ENCODE measurements around the gene AFP.

AFP gene

DNA sequence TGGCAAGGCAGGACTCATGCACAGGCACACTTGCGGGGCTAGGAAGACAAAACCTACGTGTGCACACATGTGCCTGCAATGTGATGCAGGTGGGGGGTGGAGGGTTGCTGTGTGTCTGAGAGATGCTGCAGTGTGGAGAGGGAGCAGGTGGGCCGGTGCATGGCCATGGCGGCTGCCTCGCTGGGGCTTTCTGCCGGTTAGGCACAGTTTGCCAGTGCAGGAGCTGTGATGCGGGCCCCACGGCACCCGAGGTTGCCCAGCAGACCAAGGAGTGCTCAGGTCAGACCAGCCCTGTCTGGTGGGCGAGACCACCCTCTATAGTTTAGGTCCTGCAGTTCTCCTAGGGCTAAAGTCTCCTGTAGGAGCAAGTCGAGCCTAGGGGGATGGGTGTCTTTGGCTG, 41.2 kb downstream of the AFP start:
- FAIRE-seq, result no peak

DNA sequence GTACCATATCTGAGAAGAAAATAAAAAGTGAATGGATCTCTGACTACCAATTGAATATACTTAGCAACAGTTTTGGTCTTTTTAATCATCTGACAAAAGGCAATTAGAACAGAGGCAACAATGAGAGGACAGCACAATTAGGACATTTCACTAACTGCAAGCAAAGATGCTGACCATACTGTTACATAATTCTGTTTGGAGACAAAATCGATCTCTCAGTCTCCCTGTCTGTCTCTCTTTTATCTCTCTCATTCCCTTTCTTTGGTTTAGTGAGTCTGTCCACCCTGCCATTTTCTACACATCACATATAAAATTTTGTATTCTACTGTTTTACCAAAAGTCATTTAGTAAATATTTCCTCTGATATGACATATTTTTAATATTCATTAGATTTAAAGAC, 43.3 kb downstream of the AFP start:
- DNase-seq (ENCODE audit: insufficient read length, low spot score), result no peak
- no peak for FAIRE-seq

More for the DNA sequence above, 41.2 kb downstream of the AFP start:
- TF ChIP-seq POLR2AphosphoS5 (IDR thresholded peaks at IDR 0.05; ENCODE audit: low read depth, low read length) (no peak), SPI1 (IDR thresholded peaks at IDR 0.05; ENCODE audit: low read depth, low read length) (no peak), TAF1 (IDR thresholded peaks at IDR 0.05; ENCODE audit: low read depth, low read length) (no peak), POLR2A (IDR thresholded peaks at IDR 0.05; ENCODE audit: low read depth, low read length) (no peak), POU2F2 (IDR thresholded peaks at IDR 0.05; ENCODE audit: low read depth, low read length) (no peak), PAX5 (IDR thresholded peaks at IDR 0.05; ENCODE audit: insufficient read depth, low read length, severe bottlenecking) (no peak)
- no peak for DNase-seq (ENCODE audit: insufficient read length, low spot score)

DNA sequence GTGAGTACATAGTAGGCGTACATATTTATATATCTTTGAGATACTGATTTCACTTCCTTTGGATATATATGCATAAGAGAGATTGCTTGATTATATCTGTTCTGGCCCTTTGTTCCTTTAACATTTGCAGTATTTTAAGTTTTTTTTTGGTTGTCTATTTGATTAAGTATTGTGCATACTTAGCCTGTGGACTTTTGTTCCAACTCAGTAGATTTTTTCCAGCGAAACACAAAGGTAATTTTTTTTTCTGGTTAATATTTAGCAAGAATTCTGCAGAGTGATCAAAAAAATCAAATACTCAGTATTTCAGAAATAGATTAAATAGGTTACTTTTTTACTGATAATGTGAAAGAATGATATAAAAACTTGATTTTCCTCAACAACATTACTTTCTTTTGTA, 45.3 kb downstream of the AFP start, which contains the start of gene AFM:
Gene AFM, plus strand, starts transcription at position 388 of the 400 bp plus-strand sequence. CDS start 31 bp downstream, outside the sequence.
- TF ChIP-seq POU2F2 (IDR thresholded peaks at IDR 0.05; ENCODE audit: low read depth, low read length) (no peak), POLR2A (IDR thresholded peaks at IDR 0.05; ENCODE audit: low read depth, low read length) (no peak), TAF1 (IDR thresholded peaks at IDR 0.05; ENCODE audit: low read depth, low read length) (no peak)
- DNase-seq (ENCODE audit: insufficient read length, low spot score) (no peak), FAIRE-seq (no peak)

More for the DNA sequence above, 43.3 kb downstream of the AFP start:
- TF ChIP-seq POLR2AphosphoS5 (IDR thresholded peaks at IDR 0.05; ENCODE audit: low read depth, low read length) (no peak), SPI1 (IDR thresholded peaks at IDR 0.05; ENCODE audit: low read depth, low read length) (no peak), TAF1 (IDR thresholded peaks at IDR 0.05; ENCODE audit: low read depth, low read length) (no peak), POLR2A (IDR thresholded peaks at IDR 0.05; ENCODE audit: low read depth, low read length) (no peak), POU2F2 (IDR thresholded peaks at IDR 0.05; ENCODE audit: low read depth, low read length) (no peak), PAX5 (IDR thresholded peaks at IDR 0.05; ENCODE audit: insufficient read depth, low read length, severe bottlenecking) (no peak)

DNA sequence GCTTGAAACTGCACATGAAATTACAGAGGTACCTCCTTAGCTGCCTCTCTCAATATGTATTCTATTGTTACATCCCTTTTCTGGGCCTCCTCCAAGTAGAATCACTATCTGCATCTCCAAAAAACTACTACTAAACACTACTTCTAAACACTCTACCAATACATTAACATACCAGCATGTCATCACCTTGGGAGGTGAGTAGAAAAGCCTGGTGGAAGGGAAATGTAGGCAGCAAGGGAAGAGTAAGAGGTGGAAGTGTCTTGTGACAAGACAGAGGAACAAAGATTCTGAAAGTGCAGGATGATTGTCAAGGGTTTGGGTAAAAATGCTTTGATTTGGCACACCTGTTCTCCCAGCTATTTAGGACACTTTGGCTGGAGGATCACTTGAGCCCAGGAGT, 49.1 kb downstream of the AFP start:
- TF ChIP-seq TAF1 (IDR thresholded peaks at IDR 0.05; ENCODE audit: low read depth, low read length), result no peak
- TF ChIP-seq SPI1 (IDR thresholded peaks at IDR 0.05; ENCODE audit: low read depth, low read length), result no peak
- TF ChIP-seq POLR2A (IDR thresholded peaks at IDR 0.05; ENCODE audit: low read depth, low read length), result no peak
- no peak for TF ChIP-seq POLR2AphosphoS5 (IDR thresholded peaks at IDR 0.05; ENCODE audit: low read depth, low read length)
- no peak for TF ChIP-seq POU2F2 (IDR thresholded peaks at IDR 0.05; ENCODE audit: low read depth, low read length)
- TF ChIP-seq PAX5 (IDR thresholded peaks at IDR 0.05; ENCODE audit: insufficient read depth, low read length, severe bottlenecking), result no peak
- DNase-seq (ENCODE audit: insufficient read length, low spot score), result no peak
- FAIRE-seq, result no peak

DNA sequence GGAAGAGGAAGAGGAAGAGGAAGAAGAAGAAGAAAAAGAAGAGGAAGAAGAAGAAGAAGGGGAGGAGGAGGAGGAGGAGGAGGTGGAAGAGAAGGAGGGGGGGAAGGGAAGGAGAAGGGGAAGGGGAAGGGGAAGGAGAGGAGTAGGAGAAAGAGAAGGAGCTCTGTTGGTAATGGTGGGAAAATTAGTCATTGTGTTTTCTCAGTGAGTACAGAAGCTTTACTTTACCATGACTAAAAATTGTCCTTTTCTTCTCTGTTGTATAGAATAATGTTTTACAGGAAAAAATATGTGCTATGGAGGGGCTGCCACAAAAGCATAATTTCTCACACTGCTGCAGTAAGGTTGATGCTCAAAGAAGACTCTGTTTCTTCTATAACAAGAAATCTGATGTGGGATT, 49.6 kb downstream of the AFP start:
- TF ChIP-seq POLR2AphosphoS5 (IDR thresholded peaks at IDR 0.05; ENCODE audit: low read depth, low read length), result no peak
- TF ChIP-seq POLR2A (IDR thresholded peaks at IDR 0.05; ENCODE audit: low read depth, low read length), result no peak
- no peak for TF ChIP-seq PAX5 (IDR thresholded peaks at IDR 0.05; ENCODE audit: insufficient read depth, low read length, severe bottlenecking)
- no peak for TF ChIP-seq SPI1 (IDR thresholded peaks at IDR 0.05; ENCODE audit: low read depth, low read length)
- no peak for TF ChIP-seq TAF1 (IDR thresholded peaks at IDR 0.05; ENCODE audit: low read depth, low read length)
- no peak for TF ChIP-seq POU2F2 (IDR thresholded peaks at IDR 0.05; ENCODE audit: low read depth, low read length)
- no peak for FAIRE-seq
- DNase-seq (ENCODE audit: insufficient read length, low spot score), result no peak

DNA sequence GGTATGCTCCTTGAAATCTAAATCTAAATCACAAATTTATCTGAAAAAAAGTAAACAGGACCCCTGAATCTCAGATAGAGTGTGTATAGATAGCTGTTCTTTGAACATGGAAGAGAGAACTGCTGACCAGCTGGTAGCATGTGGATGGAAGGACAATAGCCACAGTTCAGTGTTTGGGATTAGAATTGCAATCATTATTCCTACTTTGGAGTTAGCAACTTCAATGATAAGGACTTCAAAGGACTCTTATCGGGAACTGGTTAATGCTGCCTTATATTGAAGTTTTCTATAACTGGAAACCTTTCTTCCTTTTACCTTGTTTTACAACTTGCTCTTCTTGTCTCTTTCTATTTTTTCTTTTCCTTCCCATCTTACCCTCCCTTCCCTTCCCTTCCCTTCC, 50.5 kb downstream of the AFP start:
- no peak for TF ChIP-seq POLR2AphosphoS5 (IDR thresholded peaks at IDR 0.05; ENCODE audit: low read depth, low read length)
- FAIRE-seq (no peak), DNase-seq (ENCODE audit: insufficient read length, low spot score) (no peak)

DNA sequence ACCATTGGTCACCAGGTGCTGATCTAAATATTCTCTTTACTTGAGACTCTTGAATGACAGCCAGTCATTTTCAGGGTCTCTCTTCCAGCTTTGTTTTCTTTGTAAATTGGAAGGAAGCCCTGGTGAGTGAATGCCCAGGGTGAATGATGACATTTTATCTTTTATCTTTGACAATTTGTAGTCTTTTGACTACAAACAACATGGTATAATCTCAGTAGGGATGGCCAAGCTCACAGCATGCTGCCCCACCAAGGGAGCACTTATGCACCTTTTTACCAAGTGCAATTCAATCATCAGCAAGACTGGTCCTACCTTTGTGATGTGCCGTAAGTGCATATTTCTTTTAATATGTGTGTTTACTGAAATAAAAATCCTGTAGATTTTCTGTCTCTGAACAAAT, 51.2 kb downstream of the AFP start:
- TF ChIP-seq POLR2A (IDR thresholded peaks at IDR 0.05; ENCODE audit: low read depth, low read length), result no peak
- DNase-seq (ENCODE audit: insufficient read length, low spot score) (no peak), FAIRE-seq (no peak)

DNA sequence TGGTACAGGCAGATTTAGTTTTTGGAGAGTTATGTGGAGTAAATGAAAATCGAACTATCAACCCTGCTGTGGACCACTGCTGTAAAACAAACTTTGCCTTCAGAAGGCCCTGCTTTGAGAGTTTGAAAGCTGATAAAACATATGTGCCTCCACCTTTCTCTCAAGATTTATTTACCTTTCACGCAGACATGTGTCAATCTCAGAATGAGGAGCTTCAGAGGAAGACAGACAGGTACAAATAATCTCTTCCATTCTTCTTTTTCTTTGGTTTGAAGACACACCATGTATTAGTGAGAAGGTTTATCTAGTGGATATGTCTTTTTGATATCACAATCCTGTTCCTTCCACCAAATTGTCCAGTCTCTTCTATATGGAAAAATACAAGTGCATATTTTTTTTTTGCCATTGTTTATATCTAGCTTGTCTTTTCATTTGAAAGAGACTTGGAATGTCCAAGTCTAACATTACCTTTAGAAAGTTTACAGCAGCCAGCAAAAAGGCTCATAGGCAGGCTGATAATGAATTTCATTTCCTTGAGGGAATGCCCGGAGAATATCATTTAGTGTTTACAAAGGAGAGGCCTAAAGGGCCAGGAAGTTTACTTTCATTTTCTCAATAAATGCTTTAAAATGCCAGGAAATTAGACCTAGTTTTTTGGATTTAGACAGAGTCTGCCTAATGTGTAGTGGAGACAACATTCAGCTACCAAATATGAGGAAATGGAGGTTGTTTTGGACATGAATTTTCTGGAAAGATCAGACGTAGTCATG, 64.2 kb downstream of the AFP start:
- TF ChIP-seq POLR2AphosphoS5 (IDR thresholded peaks at IDR 0.05; ENCODE audit: low read depth, low read length) (no peak), SPI1 (IDR thresholded peaks at IDR 0.05; ENCODE audit: low read depth, low read length) (no peak), POU2F2 (IDR thresholded peaks at IDR 0.05; ENCODE audit: low read depth, low read length) (no peak), TAF1 (IDR thresholded peaks at IDR 0.05; ENCODE audit: low read depth, low read length) (no peak), PAX5 (IDR thresholded peaks at IDR 0.05; ENCODE audit: insufficient read depth, low read length, severe bottlenecking) (no peak), POLR2A (IDR thresholded peaks at IDR 0.05; ENCODE audit: low read depth, low read length) (no peak)
- DNase-seq (ENCODE audit: insufficient read length, low spot score) (no peak), FAIRE-seq (no peak)

DNA sequence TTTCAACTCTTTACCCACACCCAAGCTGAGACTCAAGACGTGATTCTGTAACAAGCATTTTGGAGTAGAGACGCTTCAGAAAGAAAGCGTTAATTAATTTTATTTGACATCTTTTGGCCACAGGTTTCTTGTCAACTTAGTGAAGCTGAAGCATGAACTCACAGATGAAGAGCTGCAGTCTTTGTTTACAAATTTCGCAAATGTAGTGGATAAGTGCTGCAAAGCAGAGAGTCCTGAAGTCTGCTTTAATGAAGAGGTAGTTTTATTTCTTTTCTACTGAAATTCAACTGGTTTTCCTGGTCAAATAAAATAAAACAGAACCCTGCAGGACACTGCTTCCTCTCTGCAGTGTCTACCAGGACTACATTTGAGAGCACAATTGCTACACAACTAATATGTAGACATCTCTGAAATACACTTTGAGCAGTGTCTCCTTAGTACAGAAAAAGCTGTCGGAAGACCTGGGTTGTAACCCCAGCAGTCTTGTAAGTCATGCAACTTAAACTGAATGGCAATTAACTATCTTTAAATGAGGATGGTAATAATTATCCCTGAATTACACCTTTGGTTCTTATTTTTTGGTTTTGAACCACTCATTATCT, 65.7 kb downstream of the AFP start:
- FAIRE-seq (no peak), DNase-seq (ENCODE audit: insufficient read length, low spot score) (no peak)
- TF ChIP-seq POU2F2 (IDR thresholded peaks at IDR 0.05; ENCODE audit: low read depth, low read length) (no peak), SPI1 (IDR thresholded peaks at IDR 0.05; ENCODE audit: low read depth, low read length) (no peak), POLR2AphosphoS5 (IDR thresholded peaks at IDR 0.05; ENCODE audit: low read depth, low read length) (no peak), POLR2A (IDR thresholded peaks at IDR 0.05; ENCODE audit: low read depth, low read length) (no peak)

DNA sequence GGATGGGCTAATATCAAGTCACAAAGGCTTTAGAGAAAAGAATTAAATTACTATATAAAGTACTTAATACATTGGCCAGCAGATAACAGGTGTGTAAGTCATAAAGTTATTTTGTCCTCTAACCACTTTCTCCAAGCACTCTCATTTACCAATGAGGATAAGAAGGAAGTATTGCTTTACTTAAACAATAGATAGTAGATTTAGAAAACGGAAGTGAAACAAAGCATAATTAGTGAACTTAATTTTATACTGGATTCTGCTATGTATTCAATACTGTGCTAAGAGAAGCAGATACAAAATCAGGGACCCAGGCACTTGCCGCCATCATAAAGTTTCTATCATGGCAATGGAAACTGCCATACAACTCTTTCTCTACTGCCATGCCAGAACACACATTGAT, 69.5 kb downstream of the AFP start:
- no peak for TF ChIP-seq POLR2A (IDR thresholded peaks at IDR 0.05; ENCODE audit: low read depth, low read length)
- no peak for TF ChIP-seq PAX5 (IDR thresholded peaks at IDR 0.05; ENCODE audit: insufficient read depth, low read length, severe bottlenecking)
- no peak for TF ChIP-seq POLR2AphosphoS5 (IDR thresholded peaks at IDR 0.05; ENCODE audit: low read depth, low read length)
- TF ChIP-seq POU2F2 (IDR thresholded peaks at IDR 0.05; ENCODE audit: low read depth, low read length), result no peak
- no peak for TF ChIP-seq SPI1 (IDR thresholded peaks at IDR 0.05; ENCODE audit: low read depth, low read length)
- TF ChIP-seq TAF1 (IDR thresholded peaks at IDR 0.05; ENCODE audit: low read depth, low read length), result no peak
- DNase-seq (ENCODE audit: insufficient read length, low spot score) (no peak), FAIRE-seq (no peak)

Data from GM12891 (cell line).